ENCODE results near the gene SNX4.

GRCh38 chr3:125479091-125479490 is 40.9 kb downstream of the SNX4 start:
- TF ChIP-seq EZH2 (IDR thresholded peaks at IDR 0.05; ENCODE audit: borderline replicate concordance, low read length) (no peak), CTCF (conservative IDR thresholded peaks at IDR 0.05 in 1 of 2, IDR thresholded peaks at IDR 0.05 in 1 of 2; ENCODE audit: extremely low read depth in 1 of 2, insufficient read depth in 1 of 2, low read depth in 1 of 2, low read length in 2 of 2) (no peak)

Data from mammary epithelial cell (primary cell).